Measurements from ENCODE around the gene ZNF682.
"Not testable (repeated sequence)": the region's sequence is repeated elsewhere in the genome, so short reads cannot be mapped to it uniquely, and the experiment has no call there.

GRCh38 chr19:20058738-20059137, 19.4 kb upstream of the ZNF682 start:
- not testable (repeated sequence) for TF ChIP-seq REST (IDR thresholded peaks at IDR 0.05; ENCODE audit: insufficient read depth in 1 of 2, low read depth in 2 of 2, low read length in 1 of 2); CTCF (IDR thresholded peaks at IDR 0.05)

Measured in Panc1 (cell line).